Panc1 (cell line): ENCODE measurements around the gene MFAP3. TPM values are rescaled to one million over a fixed set of nuclear protein-coding genes. Genes with fewer than 3 reads are reported as not detected.

Experiments
- ATAC-seq: fragments of 200-7000 bp; cut with Tn5 transposase; 2 replicates; pipeline ENCODE4 v1.9.1; 2020; ENCODE audit warnings: mild to moderate bottlenecking, moderate library complexity
- BruUV-seq: library from RNA; stranded (reverse); fragments of 400-500 nt; replicated peaks from 2 replicates; lab custom pipeline; 2021; lab: Mats Ljungman, UMichigan
- CTCF ChIA-PET: fragments of 300-600 bp; sonication (Branson Sonifier 250); formaldehyde crosslinking; loops from one replicate; lab custom pipeline; 2022; ENCODE audit warnings: antibody characterized with exemption; lab: Charles Lee
- POLR2A ChIA-PET: fragments of 300-600 bp; sonication (Branson Sonifier 250); formaldehyde crosslinking; loops from one replicate; lab custom pipeline; 2022; ENCODE audit warnings: antibody characterized with exemption; lab: Charles Lee
- DNase-seq: peaks from one replicate; pipeline ENCODE4 v3.0.0-alpha.2; 2010; ENCODE audit warnings: low read depth, low spot score
- H3K27ac ChIP-seq: 2 replicates; pipeline ENCODE4 v1.5.1; 2011; ENCODE audit warnings: mild to moderate bottlenecking, low read length, inconsistent platforms
- H3K27me3 ChIP-seq: fragments of 200-500 bp; sonication (Bioruptor generic); 2 replicates; pipeline ENCODE4 v1.6.0; 2014; ENCODE audit warnings: low read length, inconsistent platforms; ENCODE audit not compliant: control insufficient read depth, insufficient read depth
- H3K36me3 ChIP-seq: fragments of 200-500 bp; sonication (Bioruptor generic); 2 replicates; pipeline ENCODE4 v1.5.1; 2014; ENCODE audit warnings: inconsistent platforms, mild to moderate bottlenecking, low read length, moderate library complexity; ENCODE audit not compliant: control insufficient read depth, insufficient read depth
- H3K4me1 ChIP-seq: 2 replicates; pipeline ENCODE4 v1.5.1; 2011; ENCODE audit warnings: inconsistent platforms, mild to moderate bottlenecking, low read length, moderate library complexity; ENCODE audit not compliant: control insufficient read depth, insufficient read depth
- H3K4me3 ChIP-seq, 2 experiments: 2 replicates each; pipeline ENCODE4 v1.5.1; 2011 to 2012; ENCODE audit warnings: low read depth in 2 of 2, low read length in 2 of 2, mild to moderate bottlenecking in 2 of 2, inconsistent platforms in 1 of 2, moderate library complexity in 1 of 2
- H3K9me3 ChIP-seq: fragments of 200-500 bp; sonication (Bioruptor generic); 2 replicates; pipeline ENCODE4 v1.5.1; 2014; ENCODE audit warnings: low read depth, mild to moderate bottlenecking, inconsistent platforms, low read length, moderate library complexity; ENCODE audit not compliant: control insufficient read depth, insufficient read depth
- POLR2AphosphoS5 ChIP-seq: IDR thresholded peaks from 2 replicates; pipeline ENCODE4 v1.6.1; 2012; ENCODE audit warnings: mild to moderate bottlenecking, low read depth, low read length, moderate library complexity
- SIN3A ChIP-seq: IDR thresholded peaks from 2 replicates; pipeline ENCODE4 v1.6.1; 2012; ENCODE audit warnings: low read depth, mild to moderate bottlenecking, low read length, moderate library complexity, borderline replicate concordance; ENCODE audit not compliant: insufficient read depth
- TCF7L2 ChIP-seq: IDR thresholded peaks from 2 replicates; pipeline ENCODE4 v1.6.1; 2011; ENCODE audit warnings: mild to moderate bottlenecking, low read depth, low read length, inconsistent platforms
- in situ Hi-C: cut with HindIII; loops from 2 replicates; pipeline ENCODE4 v1.10.0; 2016; ENCODE audit warnings: low sequenced_read_pairs, low pct_unique_long_range_greater_than_20kb
- intact Hi-C: fragments of 100-400 bp; cut with micrococcal nuclease; formaldehyde crosslinking; loops from one replicate; pipeline ENCODE4 v1.10.0; 2022; ENCODE audit not compliant: unreplicated experiment
- total RNA-seq: library from RNA; stranded (reverse); gene quantifications from one replicate; pipeline ENCODE4 v1.2.1, GENCODE V29; 2021; ENCODE audit not compliant: unreplicated experiment
- TF ChIP-seq, protein P1 (sequence below), 2 experiments: IDR thresholded peaks; 2 replicates each; pipeline ENCODE4 v1.6.1; 2011 to 2012; ENCODE audit warnings: low read depth in 2 of 2, control low read depth in 1 of 2, low read length in 1 of 2, mild to moderate bottlenecking in 1 of 2, moderate library complexity in 1 of 2; ENCODE audit not compliant: insufficient read depth in 1 of 2
- TF ChIP-seq, protein P2 (sequence below): fragments of 450-650 bp; IDR thresholded peaks from 2 replicates; pipeline ENCODE4 v1.5.1; 2017; ENCODE audit warnings: mild to moderate bottlenecking

Gene MFAP3
- total RNA-seq, 1 experiment from 2014 or later = 24.2 TPM

DNA sequence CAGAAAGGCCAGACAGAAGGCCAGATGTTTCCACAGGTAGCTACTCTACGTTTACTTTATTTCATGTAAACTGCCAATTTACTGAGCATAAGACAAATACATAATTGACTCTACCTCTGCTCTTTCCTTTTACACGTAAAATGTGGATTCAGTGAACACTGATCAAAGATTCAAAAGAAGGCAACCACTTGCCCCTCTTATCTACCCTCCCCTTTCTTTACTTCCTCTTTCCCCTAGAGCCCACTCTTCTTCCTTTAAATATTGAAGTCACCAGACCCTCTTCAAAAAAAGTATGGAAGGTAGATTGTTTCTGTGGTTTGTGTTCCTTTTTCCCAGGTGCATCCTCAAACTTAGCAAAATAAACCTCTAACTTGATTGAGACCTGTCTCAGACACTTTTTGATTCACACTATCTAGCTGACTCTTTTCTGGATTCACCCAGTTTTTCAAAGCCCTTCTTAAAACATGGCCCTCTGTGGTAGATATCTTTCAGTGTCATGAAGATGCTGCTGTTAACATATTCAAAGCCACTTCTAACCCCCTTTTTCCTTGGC is 6.8 kb upstream of the MFAP3 start:
- DNase-seq (no peak), ATAC-seq (no peak)
- H3K27ac ChIP-seq = no peak overlapping the region
- no peaks in the 10 kb centered on the region for H3K9me3 ChIP-seq
- no peak for TF ChIP-seq POLR2AphosphoS5
- intact Hi-C loops (no loop called here), in situ Hi-C loops (no loop called here)
- no peaks in the 10 kb centered on the region for H3K36me3 ChIP-seq
- CTCF ChIA-PET = no interaction called here
- POLR2A ChIA-PET = no interaction called here
- BruUV-seq = no TSS peak
- H3K27me3 ChIP-seq = no peaks in the 10 kb centered on the region
- H3K4me1 ChIP-seq = no peaks in the 10 kb centered on the region
- no peak overlapping the region for H3K4me3 ChIP-seq

DNA sequence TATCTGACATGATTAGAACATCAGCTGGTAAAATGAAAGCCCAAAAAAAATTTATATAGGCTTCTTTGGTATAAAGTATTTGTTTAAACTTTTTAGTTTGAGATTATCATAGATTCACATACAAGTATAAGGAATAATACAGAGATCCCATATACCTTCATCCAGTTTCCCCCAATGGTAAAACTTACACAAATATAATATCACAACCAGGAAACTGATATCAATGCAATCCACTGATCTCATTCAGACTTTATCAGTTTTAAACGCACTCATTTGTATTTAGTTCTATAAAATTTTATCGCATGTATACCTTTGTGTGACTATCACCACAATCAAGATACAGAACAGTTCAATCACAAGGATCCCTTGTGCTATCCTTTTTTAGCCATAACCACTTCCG is 3.8 kb upstream of the MFAP3 start:
- peaks cover 12% of the 10 kb centered on the region for H3K4me1 ChIP-seq
- no peaks in the 10 kb centered on the region for H3K27me3 ChIP-seq
- no TSS peak for BruUV-seq
- peaks cover 2% of the 10 kb centered on the region; the same call in 1 of the 2 replicates for H3K36me3 ChIP-seq
- in situ Hi-C loops = no loop called here
- no peaks in the 10 kb centered on the region for H3K9me3 ChIP-seq
- CTCF ChIA-PET = no interaction called here
- DNase-seq (no peak), ATAC-seq (no peak)
- H3K4me3 ChIP-seq = no peak overlapping the region
- H3K27ac ChIP-seq = no peak overlapping the region
- TF ChIP-seq, protein P1, sequence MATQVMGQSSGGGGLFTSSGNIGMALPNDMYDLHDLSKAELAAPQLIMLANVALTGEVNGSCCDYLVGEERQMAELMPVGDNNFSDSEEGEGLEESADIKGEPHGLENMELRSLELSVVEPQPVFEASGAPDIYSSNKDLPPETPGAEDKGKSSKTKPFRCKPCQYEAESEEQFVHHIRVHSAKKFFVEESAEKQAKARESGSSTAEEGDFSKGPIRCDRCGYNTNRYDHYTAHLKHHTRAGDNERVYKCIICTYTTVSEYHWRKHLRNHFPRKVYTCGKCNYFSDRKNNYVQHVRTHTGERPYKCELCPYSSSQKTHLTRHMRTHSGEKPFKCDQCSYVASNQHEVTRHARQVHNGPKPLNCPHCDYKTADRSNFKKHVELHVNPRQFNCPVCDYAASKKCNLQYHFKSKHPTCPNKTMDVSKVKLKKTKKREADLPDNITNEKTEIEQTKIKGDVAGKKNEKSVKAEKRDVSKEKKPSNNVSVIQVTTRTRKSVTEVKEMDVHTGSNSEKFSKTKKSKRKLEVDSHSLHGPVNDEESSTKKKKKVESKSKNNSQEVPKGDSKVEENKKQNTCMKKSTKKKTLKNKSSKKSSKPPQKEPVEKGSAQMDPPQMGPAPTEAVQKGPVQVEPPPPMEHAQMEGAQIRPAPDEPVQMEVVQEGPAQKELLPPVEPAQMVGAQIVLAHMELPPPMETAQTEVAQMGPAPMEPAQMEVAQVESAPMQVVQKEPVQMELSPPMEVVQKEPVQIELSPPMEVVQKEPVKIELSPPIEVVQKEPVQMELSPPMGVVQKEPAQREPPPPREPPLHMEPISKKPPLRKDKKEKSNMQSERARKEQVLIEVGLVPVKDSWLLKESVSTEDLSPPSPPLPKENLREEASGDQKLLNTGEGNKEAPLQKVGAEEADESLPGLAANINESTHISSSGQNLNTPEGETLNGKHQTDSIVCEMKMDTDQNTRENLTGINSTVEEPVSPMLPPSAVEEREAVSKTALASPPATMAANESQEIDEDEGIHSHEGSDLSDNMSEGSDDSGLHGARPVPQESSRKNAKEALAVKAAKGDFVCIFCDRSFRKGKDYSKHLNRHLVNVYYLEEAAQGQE (IDR thresholded peaks at IDR 0.05; ENCODE audit: insufficient read depth in 1 of 2, low read depth in 2 of 2, low read length in 1 of 2) = no peak
- TF ChIP-seq TCF7L2 (no peak), SIN3A (no peak), POLR2AphosphoS5 (no peak)
- TF ChIP-seq, protein P2, sequence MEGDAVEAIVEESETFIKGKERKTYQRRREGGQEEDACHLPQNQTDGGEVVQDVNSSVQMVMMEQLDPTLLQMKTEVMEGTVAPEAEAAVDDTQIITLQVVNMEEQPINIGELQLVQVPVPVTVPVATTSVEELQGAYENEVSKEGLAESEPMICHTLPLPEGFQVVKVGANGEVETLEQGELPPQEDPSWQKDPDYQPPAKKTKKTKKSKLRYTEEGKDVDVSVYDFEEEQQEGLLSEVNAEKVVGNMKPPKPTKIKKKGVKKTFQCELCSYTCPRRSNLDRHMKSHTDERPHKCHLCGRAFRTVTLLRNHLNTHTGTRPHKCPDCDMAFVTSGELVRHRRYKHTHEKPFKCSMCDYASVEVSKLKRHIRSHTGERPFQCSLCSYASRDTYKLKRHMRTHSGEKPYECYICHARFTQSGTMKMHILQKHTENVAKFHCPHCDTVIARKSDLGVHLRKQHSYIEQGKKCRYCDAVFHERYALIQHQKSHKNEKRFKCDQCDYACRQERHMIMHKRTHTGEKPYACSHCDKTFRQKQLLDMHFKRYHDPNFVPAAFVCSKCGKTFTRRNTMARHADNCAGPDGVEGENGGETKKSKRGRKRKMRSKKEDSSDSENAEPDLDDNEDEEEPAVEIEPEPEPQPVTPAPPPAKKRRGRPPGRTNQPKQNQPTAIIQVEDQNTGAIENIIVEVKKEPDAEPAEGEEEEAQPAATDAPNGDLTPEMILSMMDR = no peak
- POLR2A ChIA-PET = no interaction called here
- intact Hi-C loops = no loop called here

DNA sequence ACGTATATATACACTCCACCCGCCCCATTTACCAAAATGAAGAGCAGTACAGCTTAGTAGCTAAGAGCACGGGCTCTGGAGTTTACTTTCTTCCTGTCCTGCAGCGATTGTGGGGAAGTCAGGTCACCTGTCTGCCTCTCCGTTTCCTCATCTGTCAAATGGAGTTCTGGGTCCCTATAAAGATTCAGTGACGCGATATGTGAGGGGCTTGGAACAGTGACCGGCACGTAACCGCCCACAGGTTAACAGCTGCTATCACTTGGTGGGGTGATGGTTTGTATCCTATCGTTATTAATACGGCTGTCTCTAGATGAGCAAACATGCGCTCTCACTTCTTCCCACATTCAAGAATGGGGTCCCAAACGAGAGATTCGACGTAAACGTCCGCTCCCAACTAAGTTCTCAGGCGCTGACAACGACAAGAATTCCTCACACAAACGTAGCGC is 483 bp upstream of the MFAP3 start:
- intact Hi-C loops (no loop called here), in situ Hi-C loops (no loop called here)
- peaks cover 13% of the 10 kb centered on the region for H3K4me1 ChIP-seq
- POLR2A ChIA-PET = no interaction called here
- H3K27me3 ChIP-seq = no peaks in the 10 kb centered on the region
- no peaks in the 10 kb centered on the region for H3K9me3 ChIP-seq
- TSS peak; percentile 95 for BruUV-seq
- H3K4me3 ChIP-seq = peak overlapping the region; percentile 94 to 99
- CTCF ChIA-PET = no interaction called here
- DNase-seq = no peak
- peaks cover 2% of the 10 kb centered on the region; the same call in 1 of the 2 replicates for H3K36me3 ChIP-seq
- TF ChIP-seq POLR2AphosphoS5 (no peak), TCF7L2 (no peak), SIN3A (no peak)
- TF ChIP-seq, protein P1 (IDR thresholded peaks at IDR 0.05; ENCODE audit: insufficient read depth in 1 of 2, low read depth in 2 of 2, low read length in 1 of 2) = no peak
- TF ChIP-seq, protein P2 = no peak
- H3K27ac ChIP-seq = peak overlapping the region; percentile 98
- ATAC-seq = peak; percentile 64
